ENCODE measurements around the gene CLCN6. TPM values are rescaled to one million over a fixed set of nuclear protein-coding genes. Genes with fewer than 3 reads are reported as not detected.

The CLCN6 gene
- total and polyA plus RNA-seq, 10 of the 15 experiments (the other 5 are each of a cell fraction or from before 2014, with no cell fraction given) = 2.2 to 20.9 (median 10.2) TPM

- Histone ChIP-seq H3K79me2 (ENCODE audit: control insufficient read depth, insufficient read depth, low read length) (no peaks in the 10 kb centered on the region), H3K4me1 (ENCODE audit: control insufficient read depth, insufficient read depth, low read length) (no peaks in the 10 kb centered on the region), H3K27me3 (replicated peaks in 1 of 2; ENCODE audit: control insufficient read depth in 2 of 2, insufficient read depth in 2 of 2, low read length in 1 of 2) (no peaks in the 10 kb centered on the region; a peak in 1 of 4 replicates), H3K4me2 (ENCODE audit: control insufficient read depth, insufficient read depth) (no peak overlapping the region), H3K9ac (ENCODE audit: control insufficient read depth, insufficient read depth, low read length) (no peak overlapping the region), H3K27ac (ENCODE audit: control insufficient read depth, insufficient read depth) (no peak overlapping the region), H4K20me1 (ENCODE audit: control insufficient read depth, insufficient read depth) (no peaks in the 10 kb centered on the region), H3K36me3 (ENCODE audit: control insufficient read depth in 2 of 2, insufficient read depth in 2 of 2, low read length in 1 of 2) (no peaks in the 10 kb centered on the region), H3K9me3 (replicated peaks; ENCODE audit: control insufficient read depth, insufficient read depth, low read length) (no peaks in the 10 kb centered on the region), H2AFZ (ENCODE audit: control insufficient read depth, low read depth, low read length) (no peak overlapping the region), H3K4me3 (no peak overlapping the region)
- TF ChIP-seq SPI1 (IDR thresholded peaks at IDR 0.05; ENCODE audit: borderline replicate concordance, insufficient read depth, low read depth, low read length) (no peak), CBX3 (IDR thresholded peaks at IDR 0.05; ENCODE audit: borderline replicate concordance, low read depth) (no peak), PML (IDR thresholded peaks at IDR 0.05; ENCODE audit: low read length) (no peak), SIX5 (IDR thresholded peaks at IDR 0.05; ENCODE audit: low read depth, low read length, severe bottlenecking) (no peak), ATF2 (IDR thresholded peaks at IDR 0.05; ENCODE audit: low read length) (no peak), KLF5 (IDR thresholded peaks at IDR 0.05; ENCODE audit: partially characterized antibody) (no peak), MEF2A (IDR thresholded peaks at IDR 0.05; ENCODE audit: insufficient read depth, low read depth, low read length) (no peak), HDAC6 (IDR thresholded peaks at IDR 0.05; ENCODE audit: unreplicated experiment) (no peak), MLLT1 (IDR thresholded peaks at IDR 0.05) (no peak), ASH2L (IDR thresholded peaks at IDR 0.05; ENCODE audit: borderline replicate concordance, low read depth) (no peak)
- SMC1A ChIA-PET (ENCODE audit: uncharacterized antibody, unreplicated experiment) = interaction anchor here (1.2 kb wide), 1 partner anchor 9 kb away, joined by 3 read pairs; no protein-coding TSS in a partner anchor
- RAD21 ChIA-PET (ENCODE audit: unreplicated experiment) = interaction anchor here (1.3 to 1.5 kb wide), 2 partner anchors 76 to 90 kb away, joined by 3 read pairs; no protein-coding TSS in a partner anchor
- POLR2A ChIA-PET = interaction anchor here (0.8 to 1.5 kb wide), 2 partner anchors 85 to 90 kb away, joined by 3 to 6 read pairs; partner anchors contain the start of gene CLCN6
- no TSS peak for BruUV-seq (replicated peaks)
- FAIRE-seq (no peak), ATAC-seq (no peak), DNase-seq (ENCODE audit: low read depth, low spot score) (no peak)
- in situ Hi-C loops (cut with MboI) = no loop called here
- intact Hi-C loops (cut with micrococcal nuclease; ENCODE audit: unreplicated experiment) = loop anchor here (5.0 kb wide), 1 partner anchor 104 kb away; no protein-coding TSS in a partner anchor
- 5% methylated on average over 6 of the region's 6 CpGs for WGBS (ENCODE audit: insufficient coverage, insufficient replicate concordance, low lambda C conversion rate, missing lambda C conversion rate)
- CTCF ChIA-PET = interaction anchor here (0.9 to 2.5 kb wide), 5 partner anchors 27 to 241 kb away, joined by 4 to 23 read pairs (median 6); no protein-coding TSS in a partner anchor
Measured at GRCh38 chr1:11891433-11892186, 85.6 kb downstream of the CLCN6 start.

Small RNA genes within 50 kb of the gene (small RNA-seq; reads per million reads assigned to genes)
- gene RF02156 = not detected
- not detected for gene RF02157
- not detected for gene RF02158

Other genes starting within 250 kb of the CLCN6 start
Only the 7 nearest of the 14 such genes appear.
- gene DRAXIN, start 114.5 kb upstream of the CLCN6 start, total RNA-seq (2014; rRNA removed) = not detected in 2 replicates
- gene DRAXIN, start 114.5 kb upstream of the CLCN6 start, total RNA-seq (2014; rRNA removed; fragmentation: Illumina TruSeq; extraction: Trizol) = 0.04 and 0.05 TPM in 2 replicates
- 0.05 TPM in 1 of 2 replicates, not detected in the other for gene DRAXIN, start 114.5 kb upstream of the CLCN6 start, total RNA-seq (2021)
- gene DRAXIN, start 114.5 kb upstream of the CLCN6 start, polyA plus RNA-seq (2011; rRNA removed) = 0.01 TPM in 2 replicates
- not detected in 2 replicates for gene DRAXIN, start 114.5 kb upstream of the CLCN6 start, polyA plus RNA-seq (2014; fragmentation: Illumina TruSeq; extraction: Trizol)
- gene DRAXIN, start 114.5 kb upstream of the CLCN6 start, polyA plus RNA-seq (2014; fragmentation: Nextera tagmentation; extraction: Ambion mirVana) = under 1 TPM in 1 of 2 experiments, not detected in 1; 0.02 TPM
- 0.01 TPM in 2 replicates for gene DRAXIN, start 114.5 kb upstream of the CLCN6 start, polyA plus RNA-seq (2014; rRNA removed)
- under 1 TPM; 0.03 to 0.04 TPM for gene DRAXIN, start 114.5 kb upstream of the CLCN6 start, polyA plus RNA-seq (2016; fragmentation: Nextera tagmentation; extraction: Ambion mirVana)
- 12.8 and 16.1 TPM in 2 replicates for gene AGTRAP, start 70.1 kb upstream of the CLCN6 start, total RNA-seq (2014; rRNA removed)
- 5.8 and 7.9 TPM in 2 replicates for gene AGTRAP, start 70.1 kb upstream of the CLCN6 start, total RNA-seq (2014; rRNA removed; fragmentation: Illumina TruSeq; extraction: Trizol)
- gene AGTRAP, start 70.1 kb upstream of the CLCN6 start, total RNA-seq (2021) = 10.0 and 12.7 TPM in 2 replicates
- gene AGTRAP, start 70.1 kb upstream of the CLCN6 start, polyA plus RNA-seq (2011; rRNA removed) = 3.5 and 7.7 TPM in 2 replicates
- gene AGTRAP, start 70.1 kb upstream of the CLCN6 start, polyA plus RNA-seq (2014; fragmentation: Illumina TruSeq; extraction: Trizol) = 2.3 and 7.0 TPM in 2 replicates
- gene AGTRAP, start 70.1 kb upstream of the CLCN6 start, polyA plus RNA-seq (2014; fragmentation: Nextera tagmentation; extraction: Ambion mirVana) = 1 to 10 TPM; 3.0 to 4.1 TPM
- gene AGTRAP, start 70.1 kb upstream of the CLCN6 start, polyA plus RNA-seq (2014; rRNA removed) = 14.6 and 16.3 TPM in 2 replicates
- gene AGTRAP, start 70.1 kb upstream of the CLCN6 start, polyA plus RNA-seq (2016; fragmentation: Nextera tagmentation; extraction: Ambion mirVana) = 10 to 100 TPM; 14.5 to 17.4 TPM
- gene C1orf167, start 44.0 kb upstream of the CLCN6 start, total RNA-seq (2014; rRNA removed) = 0.17 TPM in 1 of 2 replicates, not detected in the other
- gene C1orf167, start 44.0 kb upstream of the CLCN6 start, total RNA-seq (2014; rRNA removed; fragmentation: Illumina TruSeq; extraction: Trizol) = not detected in 2 replicates
- 0.31 TPM in 1 of 2 replicates, not detected in the other for gene C1orf167, start 44.0 kb upstream of the CLCN6 start, total RNA-seq (2021)
- gene C1orf167, start 44.0 kb upstream of the CLCN6 start, polyA plus RNA-seq (2011; rRNA removed) = not detected in 2 replicates
- gene C1orf167, start 44.0 kb upstream of the CLCN6 start, polyA plus RNA-seq (2014; fragmentation: Illumina TruSeq; extraction: Trizol) = not detected in 2 replicates
- not detected for gene C1orf167, start 44.0 kb upstream of the CLCN6 start, polyA plus RNA-seq (2014; fragmentation: Nextera tagmentation; extraction: Ambion mirVana)
- gene C1orf167, start 44.0 kb upstream of the CLCN6 start, polyA plus RNA-seq (2014; rRNA removed) = not detected in 2 replicates
- not detected for gene C1orf167, start 44.0 kb upstream of the CLCN6 start, polyA plus RNA-seq (2016; fragmentation: Nextera tagmentation; extraction: Ambion mirVana)
- 16.1 and 16.8 TPM in 2 replicates for gene MTHFR, start 227 bp upstream of the CLCN6 start, total RNA-seq (2014; rRNA removed)
- gene MTHFR, start 227 bp upstream of the CLCN6 start, total RNA-seq (2014; rRNA removed; fragmentation: Illumina TruSeq; extraction: Trizol) = 9.7 and 10.0 TPM in 2 replicates
- 15.8 and 16.6 TPM in 2 replicates for gene MTHFR, start 227 bp upstream of the CLCN6 start, total RNA-seq (2021)
- 8.0 and 13.1 TPM in 2 replicates for gene MTHFR, start 227 bp upstream of the CLCN6 start, polyA plus RNA-seq (2011; rRNA removed)
- gene MTHFR, start 227 bp upstream of the CLCN6 start, polyA plus RNA-seq (2014; fragmentation: Illumina TruSeq; extraction: Trizol) = 5.0 and 9.0 TPM in 2 replicates
- 1 to 10 TPM; 1.0 to 1.2 TPM for gene MTHFR, start 227 bp upstream of the CLCN6 start, polyA plus RNA-seq (2014; fragmentation: Nextera tagmentation; extraction: Ambion mirVana)
- gene MTHFR, start 227 bp upstream of the CLCN6 start, polyA plus RNA-seq (2014; rRNA removed) = 14.1 and 15.1 TPM in 2 replicates
- gene MTHFR, start 227 bp upstream of the CLCN6 start, polyA plus RNA-seq (2016; fragmentation: Nextera tagmentation; extraction: Ambion mirVana) = 1 to 10 TPM; 8.1 to 9.2 TPM
- not detected in 2 replicates for gene NPPA, start 41.6 kb downstream of the CLCN6 start, total RNA-seq (2014; rRNA removed)
- not detected in 2 replicates for gene NPPA, start 41.6 kb downstream of the CLCN6 start, total RNA-seq (2014; rRNA removed; fragmentation: Illumina TruSeq; extraction: Trizol)
- not detected in 2 replicates for gene NPPA, start 41.6 kb downstream of the CLCN6 start, total RNA-seq (2021)
- gene NPPA, start 41.6 kb downstream of the CLCN6 start, polyA plus RNA-seq (2011; rRNA removed) = not detected in 2 replicates
- gene NPPA, start 41.6 kb downstream of the CLCN6 start, polyA plus RNA-seq (2014; fragmentation: Illumina TruSeq; extraction: Trizol) = not detected in 2 replicates
- not detected for gene NPPA, start 41.6 kb downstream of the CLCN6 start, polyA plus RNA-seq (2014; fragmentation: Nextera tagmentation; extraction: Ambion mirVana)
- not detected in 2 replicates for gene NPPA, start 41.6 kb downstream of the CLCN6 start, polyA plus RNA-seq (2014; rRNA removed)
- gene NPPA, start 41.6 kb downstream of the CLCN6 start, polyA plus RNA-seq (2016; fragmentation: Nextera tagmentation; extraction: Ambion mirVana) = under 1 TPM; 0.31 to 0.39 TPM
- gene NPPB, start 52.8 kb downstream of the CLCN6 start, total RNA-seq (2014; rRNA removed) = not detected in 2 replicates
- gene NPPB, start 52.8 kb downstream of the CLCN6 start, total RNA-seq (2014; rRNA removed; fragmentation: Illumina TruSeq; extraction: Trizol) = not detected in 2 replicates
- gene NPPB, start 52.8 kb downstream of the CLCN6 start, total RNA-seq (2021) = not detected in 2 replicates
- gene NPPB, start 52.8 kb downstream of the CLCN6 start, polyA plus RNA-seq (2011; rRNA removed) = not detected in 2 replicates
- not detected in 2 replicates for gene NPPB, start 52.8 kb downstream of the CLCN6 start, polyA plus RNA-seq (2014; fragmentation: Illumina TruSeq; extraction: Trizol)
- not detected for gene NPPB, start 52.8 kb downstream of the CLCN6 start, polyA plus RNA-seq (2014; fragmentation: Nextera tagmentation; extraction: Ambion mirVana)
- gene NPPB, start 52.8 kb downstream of the CLCN6 start, polyA plus RNA-seq (2014; rRNA removed) = not detected in 2 replicates
- gene NPPB, start 52.8 kb downstream of the CLCN6 start, polyA plus RNA-seq (2016; fragmentation: Nextera tagmentation; extraction: Ambion mirVana) = not detected
- gene KIAA2013, start 120.2 kb downstream of the CLCN6 start, total RNA-seq (2014; rRNA removed) = 40.4 and 46.5 TPM in 2 replicates
- gene KIAA2013, start 120.2 kb downstream of the CLCN6 start, total RNA-seq (2014; rRNA removed; fragmentation: Illumina TruSeq; extraction: Trizol) = 12.8 and 15.3 TPM in 2 replicates
- gene KIAA2013, start 120.2 kb downstream of the CLCN6 start, total RNA-seq (2021) = 42.4 and 43.2 TPM in 2 replicates
- 22.3 and 36.7 TPM in 2 replicates for gene KIAA2013, start 120.2 kb downstream of the CLCN6 start, polyA plus RNA-seq (2011; rRNA removed)
- 4.3 and 13.1 TPM in 2 replicates for gene KIAA2013, start 120.2 kb downstream of the CLCN6 start, polyA plus RNA-seq (2014; fragmentation: Illumina TruSeq; extraction: Trizol)
- gene KIAA2013, start 120.2 kb downstream of the CLCN6 start, polyA plus RNA-seq (2014; fragmentation: Nextera tagmentation; extraction: Ambion mirVana) = 1 to 10 TPM; 1.9 to 5.0 TPM
- 44.9 and 46.5 TPM in 2 replicates for gene KIAA2013, start 120.2 kb downstream of the CLCN6 start, polyA plus RNA-seq (2014; rRNA removed)
- 1 to 10 TPM; 5.3 to 6.6 TPM for gene KIAA2013, start 120.2 kb downstream of the CLCN6 start, polyA plus RNA-seq (2016; fragmentation: Nextera tagmentation; extraction: Ambion mirVana)